Fibroblast of gingiva (primary cell): ENCODE data around the gene GLRX5.
A peak's percentile ranks its signal among the peaks of the same experiment; 100 is the strongest.
"Not testable (repeated sequence)": the region's sequence is repeated elsewhere in the genome, so short reads cannot be mapped to it uniquely, and the experiment has no call there.

Experiments
- DNase-seq: peaks from one replicate; pipeline ENCODE4 v3.0.0-alpha.2; 2011; ENCODE audit warnings: low read depth

The GLRX5 gene

GRCh38 chr14:95499354-95499750 lies 35.5 kb upstream of the GLRX5 start:
- DNase-seq = no peak

- DNase-seq = no peak
Observed at GRCh38 chr14:95500201-95500681, 34.6 kb upstream of the GLRX5 start.

- peak; percentile 89 for DNase-seq
Observed at GRCh38 chr14:95500772-95501401, 34.0 kb upstream of the GLRX5 start.

GRCh38 chr14:95502381-95502950 lies 32.4 kb upstream of the GLRX5 start:
- no peak for DNase-seq

GRCh38 chr14:95503365-95504134 lies 31.3 kb upstream of the GLRX5 start:
- DNase-seq = no peak

- peak; percentile 89 for DNase-seq
Observed at GRCh38 chr14:95504135-95505029, 30.5 kb upstream of the GLRX5 start.

GRCh38 chr14:95505030-95505589 lies 29.7 kb upstream of the GLRX5 start:
- DNase-seq = no peak

GRCh38 chr14:95507174-95507573 lies 27.7 kb upstream of the GLRX5 start:
- peak; percentile 93 for DNase-seq

- DNase-seq = peak; percentile 55
Observed at GRCh38 chr14:95507701-95508103, 27.1 kb upstream of the GLRX5 start.

GRCh38 chr14:95508377-95508776 lies 26.5 kb upstream of the GLRX5 start:
- DNase-seq = no peak

- no peak for DNase-seq
Observed at GRCh38 chr14:95509495-95509894, 25.4 kb upstream of the GLRX5 start.

GRCh38 chr14:95510344-95510743 lies 24.5 kb upstream of the GLRX5 start:
- DNase-seq = not testable (repeated sequence)

- DNase-seq = no peak
Observed at GRCh38 chr14:95510804-95511203, 24.0 kb upstream of the GLRX5 start.

- no peak for DNase-seq
Observed at GRCh38 chr14:95511687-95512086, 23.2 kb upstream of the GLRX5 start.

GRCh38 chr14:95513291-95513690 lies 21.6 kb upstream of the GLRX5 start:
- no peak for DNase-seq

GRCh38 chr14:95514131-95515079 lies 20.4 kb upstream of the GLRX5 start:
- DNase-seq = no peak

- DNase-seq = peak; percentile 88
Observed at GRCh38 chr14:95515080-95515489, 19.8 kb upstream of the GLRX5 start.

GRCh38 chr14:95515596-95516552 lies 19.0 kb upstream of the GLRX5 start:
- peak; percentile 57 for DNase-seq

- peak; percentile 62 for DNase-seq
Observed at GRCh38 chr14:95516554-95517181, 18.2 kb upstream of the GLRX5 start, which contains the start of gene SYNE3. TSS of gene SYNE3 (minus strand) at chr14:95516650. CDS start at chr14:95475821, 40,829 bp downstream.
